Myocyte (in vitro differentiated cells): ENCODE data around the gene CHURC1. TPM values are rescaled to one million over a fixed set of nuclear protein-coding genes. Genes with fewer than 3 reads are reported as not detected.
"Not testable (repeated sequence)": the region's sequence is repeated elsewhere in the genome, so short reads cannot be mapped to it uniquely, and the experiment has no call there.

Experiments used
- DNase-seq: peaks from one replicate; pipeline ENCODE4 v3.0.0-alpha.2; 2012; ENCODE audit warnings: low read depth
- total RNA-seq: library from RNA; depleted of rRNA; stranded (reverse); fragments of >200 nt; gene quantifications from 2 replicates; pipeline ENCODE4 v1.2.3, GENCODE V29; 2014

CHURC1 gene
- total RNA-seq, 1 donor from 2014 or later = 41.3 TPM

GRCh38 chr14:64906022-64906421 is 8.2 kb upstream of the CHURC1 start:
- no peak for DNase-seq

- peak; percentile 24 for DNase-seq
Observed at GRCh38 chr14:64910847-64911495, 3.3 kb upstream of the CHURC1 start.

- no peak for DNase-seq
Observed at GRCh38 chr14:64912261-64912660, 2.0 kb upstream of the CHURC1 start.

- not testable (repeated sequence) for DNase-seq
Observed at GRCh38 chr14:64913477-64913876, 778 bp upstream of the CHURC1 start.

- DNase-seq = no peak
Observed at GRCh38 chr14:64915029-64915424, 772 bp downstream of the CHURC1 start.

GRCh38 chr14:64915797-64916196 is 1.5 kb downstream of the CHURC1 start:
- DNase-seq = no peak

- DNase-seq = peak; percentile 76
Observed at GRCh38 chr14:64918216-64918615, 4.0 kb downstream of the CHURC1 start.

- no peak for DNase-seq
Observed at GRCh38 chr14:64919215-64919614, 5.0 kb downstream of the CHURC1 start.

GRCh38 chr14:64919618-64920017 is 5.4 kb downstream of the CHURC1 start:
- peak; percentile 19 for DNase-seq

GRCh38 chr14:64920465-64920864 is 6.2 kb downstream of the CHURC1 start:
- DNase-seq = no peak

GRCh38 chr14:64923015-64923414 is 8.8 kb downstream of the CHURC1 start:
- DNase-seq = no peak

GRCh38 chr14:64926398-64926995 is 12.2 kb downstream of the CHURC1 start:
- no peak for DNase-seq

GRCh38 chr14:64927031-64927430 is 12.8 kb downstream of the CHURC1 start:
- DNase-seq = no peak

GRCh38 chr14:64928239-64929013 is 14.2 kb downstream of the CHURC1 start:
- no peak for DNase-seq

- DNase-seq = no peak
Observed at GRCh38 chr14:64929014-64929359, 14.7 kb downstream of the CHURC1 start.

- no peak for DNase-seq
Observed at GRCh38 chr14:64930085-64930843, 16.0 kb downstream of the CHURC1 start.

GRCh38 chr14:64931123-64931522 is 16.9 kb downstream of the CHURC1 start:
- DNase-seq = no peak

- DNase-seq = no peak
Observed at GRCh38 chr14:64932231-64932630, 18.0 kb downstream of the CHURC1 start.

- peak; percentile 84 for DNase-seq
Observed at GRCh38 chr14:64934338-64934929, 20.2 kb downstream of the CHURC1 start.

GRCh38 chr14:64935508-64935907 is 21.3 kb downstream of the CHURC1 start:
- no peak for DNase-seq

GRCh38 chr14:64937171-64937820 is 23.0 kb downstream of the CHURC1 start:
- DNase-seq = no peak
